Esophagus (tissue), 2 donors: Measurements from ENCODE around the gene PDCD2. TPM values are rescaled to one million over a fixed set of nuclear protein-coding genes. Genes with fewer than 3 reads are reported as not detected.
"Not testable (repeated sequence)": the region's sequence is repeated elsewhere in the genome, so short reads cannot be mapped to it uniquely, and the experiment has no call there.

ENCODE experiments used
- H3K27ac ChIP-seq, 2 donors: one replicate each; pipeline ENCODE4 v1.5.1; 2013; ENCODE audit warnings: low read depth in 2 of 2, mild to moderate bottlenecking in 2 of 2, inconsistent platforms in 1 of 2, low read length in 1 of 2, moderate library complexity in 1 of 2
- H3K27me3 ChIP-seq, 2 donors: one replicate each; pipeline ENCODE4 v1.6.1; 2013; ENCODE audit warnings: low read length in 2 of 2, control low read depth in 1 of 2, mild to moderate bottlenecking in 1 of 2; ENCODE audit not compliant: insufficient read depth in 2 of 2, control insufficient read depth in 1 of 2
- H3K36me3 ChIP-seq, 2 donors: one replicate each; pipeline ENCODE4 v1.6.1; 2013; ENCODE audit warnings: low read length in 1 of 2; ENCODE audit not compliant: control insufficient read depth in 2 of 2, insufficient read depth in 2 of 2
- H3K4me1 ChIP-seq, 2 donors: one replicate each; pipeline ENCODE4 v1.6.1; 2013; ENCODE audit warnings: low read length in 1 of 2; ENCODE audit not compliant: control insufficient read depth in 2 of 2, insufficient read depth in 2 of 2
- H3K4me3 ChIP-seq, 2 donors: one replicate each; pipeline ENCODE4 v1.5.1; 2013; ENCODE audit warnings: low read length in 2 of 2, mild to moderate bottlenecking in 2 of 2, low read depth in 1 of 2, moderate library complexity in 1 of 2
- H3K9me3 ChIP-seq, 2 donors: one replicate each; pipeline ENCODE4 v1.6.1; 2013; ENCODE audit warnings: mild to moderate bottlenecking in 2 of 2, low read depth in 1 of 2, low read length in 1 of 2, moderate library complexity in 1 of 2; ENCODE audit not compliant: control insufficient read depth in 2 of 2, insufficient read depth in 1 of 2
- WGBS, 2 donors: extraction: QIAGEN DNeasy Blood & Tissue Kit; methylation state at CpG; one replicate each; pipeline ENCODE4 v1.1.7; 2013; 5-methylcytosine and 5-hydroxymethylcytosine counted together
- polyA plus RNA-seq, 2 donors: library from polyadenylated mRNA; stranded (reverse); fragments of 200-250 nt; gene quantifications; one replicate each; pipeline ENCODE4 v1.2.3, GENCODE V29; 2013
- donor health status: healthy with polysubstance abuse.
- donor health status: Bipolar disorder and iron deficiency.

PDCD2 gene
- polyA plus RNA-seq, result 10 to 100 TPM; 41.3 to 45.1 TPM

GRCh38 chr6:170584181-170584953 lies at the start of gene PDCD2:
Gene PDCD2 (minus strand): TSS chr6:170584637. CDS start chr6:170584581, 56 bp downstream.
- Histone ChIP-seq H3K9me3 (no peaks in the 10 kb centered on the region), H3K4me1 (peaks cover 0 to 2% of the 10 kb centered on the region in 2 donors), H3K4me3 (peak within 1 kb of the TSS; percentile 83 to 90), H3K27ac (peak within 1 kb of the TSS; percentile 94 to 95), H3K36me3 (peaks cover 0 to 4% of the 10 kb centered on the region in 2 donors), H3K27me3 (no peaks in the 10 kb centered on the region)
- WGBS, 2 donors, result 0 to 1% methylated on average over 74 to 81 of the region's 81 CpGs

- no CpG with 5 or more reads among the region's 1 CpG for WGBS, 2 donors
- not testable (repeated sequence) for H3K4me1 ChIP-seq, H3K9me3 ChIP-seq, H3K27ac ChIP-seq, H3K4me3 ChIP-seq, H3K36me3 ChIP-seq, H3K27me3 ChIP-seq
Measured at GRCh38 chr6:170616020-170616554, 31.6 kb upstream of the PDCD2 start.

GRCh38 chr6:170612256-170612804 lies 27.9 kb upstream of the PDCD2 start:
- not testable (repeated sequence) for H3K4me1 ChIP-seq, H3K36me3 ChIP-seq, H3K27ac ChIP-seq, H3K27me3 ChIP-seq, H3K4me3 ChIP-seq, H3K9me3 ChIP-seq
- 2 to 4% methylated on average over 9 to 38 of the region's 55 CpGs for WGBS, 2 donors

GRCh38 chr6:170609225-170609624 lies 24.8 kb upstream of the PDCD2 start:
- H3K9me3 ChIP-seq, H3K27ac ChIP-seq, H3K36me3 ChIP-seq, H3K27me3 ChIP-seq, H3K4me3 ChIP-seq, H3K4me1 ChIP-seq: not testable (repeated sequence)
- WGBS, 2 donors, result 80 to 85% methylated on average over 8 of the region's 8 CpGs

GRCh38 chr6:170605574-170606259 lies 21.3 kb upstream of the PDCD2 start:
- no peak overlapping the region for H3K27ac ChIP-seq
- no peaks in the 10 kb centered on the region for H3K36me3 ChIP-seq
- H3K4me1 ChIP-seq, result no peaks in the 10 kb centered on the region
- WGBS, 2 donors, result 64 to 76% methylated on average over 6 of the region's 6 CpGs
- H3K4me3 ChIP-seq, result no peak overlapping the region
- H3K9me3 ChIP-seq, result no peaks in the 10 kb centered on the region
- H3K27me3 ChIP-seq, result peaks cover 0 to 2% of the 10 kb centered on the region in 2 donors

GRCh38 chr6:170597278-170597677 lies 12.8 kb upstream of the PDCD2 start:
- H3K27me3 ChIP-seq, result no peaks in the 10 kb centered on the region
- H3K4me3 ChIP-seq, result no peak overlapping the region
- no peak overlapping the region for H3K27ac ChIP-seq
- H3K4me1 ChIP-seq, result no peaks in the 10 kb centered on the region
- H3K9me3 ChIP-seq, result peaks cover 0 to 3% of the 10 kb centered on the region in 2 donors
- H3K36me3 ChIP-seq, result no peaks in the 10 kb centered on the region

GRCh38 chr6:170596426-170596825 lies 12.0 kb upstream of the PDCD2 start:
- peaks cover 0 to 3% of the 10 kb centered on the region in 2 donors for H3K9me3 ChIP-seq
- H3K4me1 ChIP-seq, result no peaks in the 10 kb centered on the region
- no peaks in the 10 kb centered on the region for H3K27me3 ChIP-seq
- H3K36me3 ChIP-seq, result no peaks in the 10 kb centered on the region
- H3K27ac ChIP-seq, result no peak overlapping the region
- H3K4me3 ChIP-seq, result no peak overlapping the region

GRCh38 chr6:170590725-170591124 lies 6.3 kb upstream of the PDCD2 start:
- H3K4me3 ChIP-seq, result no peak overlapping the region
- H3K9me3 ChIP-seq, result peaks cover 0 to 3% of the 10 kb centered on the region in 2 donors
- no peak overlapping the region for H3K27ac ChIP-seq
- 84% methylated on average over 1 of the region's 1 CpG for WGBS, 2 donors
- H3K4me1 ChIP-seq, result no peaks in the 10 kb centered on the region
- no peaks in the 10 kb centered on the region for H3K36me3 ChIP-seq
- H3K27me3 ChIP-seq, result no peaks in the 10 kb centered on the region

- no peaks in the 10 kb centered on the region for H3K9me3 ChIP-seq
- peak overlapping the region; percentile 83 to 90 for H3K4me3 ChIP-seq
- H3K27me3 ChIP-seq, result no peaks in the 10 kb centered on the region
- H3K4me1 ChIP-seq, result peaks cover 0 to 2% of the 10 kb centered on the region in 2 donors
- peak overlapping the region; percentile 94 to 95 for H3K27ac ChIP-seq
- WGBS, 2 donors, result 3 to 4% methylated on average over 6 of the region's 6 CpGs
- H3K36me3 ChIP-seq, result no peaks in the 10 kb centered on the region
Measured at GRCh38 chr6:170584954-170585498, 589 bp upstream of the PDCD2 start.
